GM21423 (cell line): ENCODE data around the gene KDM8.

ENCODE experiments used
- ATAC-seq: cut with Tn5 transposase; IDR thresholded peaks from one replicate; pipeline ENCODE4 v1.9.1; 2021; ENCODE audit warnings: mild to moderate bottlenecking, moderate library complexity; ENCODE audit not compliant: unreplicated experiment

Gene KDM8

DNA sequence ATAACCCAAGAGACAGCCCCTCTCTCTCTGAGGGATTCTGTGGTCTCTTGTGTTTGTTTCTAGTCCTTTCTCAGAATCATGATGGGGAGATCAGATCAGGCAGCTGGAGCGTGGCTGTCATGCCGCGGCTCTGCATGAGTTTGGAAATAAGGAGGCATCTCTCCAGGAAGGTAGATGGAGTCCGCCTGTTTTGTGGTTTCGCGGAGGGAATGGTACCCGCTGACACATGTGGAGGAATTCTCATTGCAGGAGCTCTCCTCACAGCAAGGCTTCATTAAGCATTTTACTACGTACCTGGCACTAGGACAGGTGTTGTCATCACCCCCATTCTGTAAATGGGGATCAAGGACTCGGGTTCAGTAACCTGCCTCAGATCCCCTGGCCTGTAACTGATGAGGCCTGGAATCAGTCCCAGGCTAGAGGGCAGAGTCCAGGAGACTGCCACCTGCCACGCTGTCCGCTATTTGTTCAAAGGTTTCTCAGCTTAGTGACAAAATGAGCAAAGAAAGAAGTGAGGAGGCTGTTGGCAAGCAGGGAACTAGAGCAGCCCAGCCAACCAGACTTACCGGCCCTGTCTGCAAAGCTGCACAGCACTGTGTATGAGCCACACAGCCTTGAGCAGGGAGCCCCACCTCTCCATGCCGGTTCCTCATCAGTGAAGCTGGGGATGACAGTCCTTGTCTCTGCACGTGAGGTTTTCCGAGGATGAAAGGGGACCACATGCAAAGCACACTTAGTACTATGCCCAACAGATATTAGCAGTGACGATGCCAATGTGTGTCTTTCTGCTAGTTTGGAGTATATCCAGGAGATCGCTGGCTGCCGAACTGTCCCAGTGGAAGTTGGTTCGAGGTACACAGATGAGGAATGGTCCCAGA is 11.0 kb downstream of the KDM8 start:
- ATAC-seq: no peak

DNA sequence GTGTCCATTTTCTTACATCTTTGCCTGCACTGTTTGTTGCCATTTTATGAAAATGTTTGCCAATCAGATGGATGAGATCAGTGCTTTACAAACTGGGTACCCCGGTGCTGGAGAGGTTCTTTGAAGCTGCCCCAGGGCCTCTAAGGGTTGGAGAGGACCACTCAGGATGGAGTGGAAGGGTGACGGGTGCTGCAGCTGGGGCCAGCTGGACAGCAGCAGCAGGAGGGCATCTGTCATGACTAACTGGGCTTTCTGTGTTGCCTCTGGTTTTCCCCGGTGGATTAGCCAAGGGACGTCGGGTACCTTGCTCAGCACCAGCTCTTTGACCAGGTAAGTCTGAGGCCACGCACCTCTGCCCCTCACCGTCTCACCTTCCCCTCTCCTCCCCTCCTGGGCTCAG is 12.3 kb downstream of the KDM8 start:
- no peak for ATAC-seq

DNA sequence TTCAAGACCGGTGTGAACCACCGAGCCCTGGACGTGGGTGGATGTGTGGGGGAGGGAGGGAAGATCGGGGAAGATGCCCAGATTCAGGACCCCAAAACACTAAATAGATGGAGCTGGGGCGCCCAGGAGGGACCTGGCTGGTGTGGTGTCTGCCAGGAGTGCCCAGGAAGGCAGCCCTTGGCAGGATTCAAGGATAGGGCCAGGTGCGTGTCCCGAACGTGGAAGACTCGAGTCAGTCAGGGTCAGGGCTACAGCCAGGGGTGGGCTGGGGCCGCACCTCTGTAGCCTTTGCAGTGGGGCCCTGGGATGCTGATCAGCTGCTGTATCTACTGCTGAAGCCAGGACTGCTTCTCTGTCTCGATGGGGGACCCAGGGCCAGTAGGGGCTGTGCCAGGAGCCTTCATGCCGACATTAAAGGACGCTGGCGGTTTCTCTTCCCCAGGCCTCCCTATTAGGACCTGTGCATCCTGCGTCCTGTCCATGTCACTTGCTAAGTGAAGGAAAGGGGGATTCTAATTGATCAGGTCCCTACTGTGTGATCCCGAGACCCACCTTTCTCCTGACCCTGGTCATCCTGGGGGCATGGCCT is 13.1 kb downstream of the KDM8 start:
- ATAC-seq: no peak

- no peak for ATAC-seq
These were observed 13.9 kb downstream of the KDM8 start for GRCh38 chr16:27217256-27217655.

- no peak for ATAC-seq
These were observed 15.4 kb downstream of the KDM8 start for GRCh38 chr16:27218756-27219155.

GRCh38 chr16:27219161-27219560 is 15.8 kb downstream of the KDM8 start:
- ATAC-seq: no peak

- no peak for ATAC-seq
These were observed 16.8 kb downstream of the KDM8 start for GRCh38 chr16:27220120-27220519.

- ATAC-seq: no peak
These were observed 17.2 kb downstream of the KDM8 start for GRCh38 chr16:27220527-27220926.

DNA sequence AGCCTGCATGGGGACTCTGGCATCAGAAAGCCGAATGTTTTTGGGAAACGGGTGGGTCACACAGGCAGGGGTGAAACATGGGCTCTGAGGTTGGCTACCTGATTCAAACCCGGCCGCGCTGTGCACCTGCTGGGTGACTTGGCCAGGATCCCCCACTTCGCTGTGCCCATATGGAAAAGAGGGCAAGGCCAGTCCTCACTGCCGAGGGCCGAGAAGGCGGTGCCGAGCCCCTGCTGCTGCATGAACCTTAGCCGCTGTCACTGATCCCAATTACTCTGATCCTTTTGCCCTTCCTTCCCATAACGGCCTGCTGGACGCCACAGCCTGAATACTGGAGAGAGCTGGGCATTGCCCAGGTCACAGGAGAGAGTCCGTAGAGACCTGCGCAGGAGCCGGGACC is 17.7 kb downstream of the KDM8 start:
- no peak for ATAC-seq

DNA sequence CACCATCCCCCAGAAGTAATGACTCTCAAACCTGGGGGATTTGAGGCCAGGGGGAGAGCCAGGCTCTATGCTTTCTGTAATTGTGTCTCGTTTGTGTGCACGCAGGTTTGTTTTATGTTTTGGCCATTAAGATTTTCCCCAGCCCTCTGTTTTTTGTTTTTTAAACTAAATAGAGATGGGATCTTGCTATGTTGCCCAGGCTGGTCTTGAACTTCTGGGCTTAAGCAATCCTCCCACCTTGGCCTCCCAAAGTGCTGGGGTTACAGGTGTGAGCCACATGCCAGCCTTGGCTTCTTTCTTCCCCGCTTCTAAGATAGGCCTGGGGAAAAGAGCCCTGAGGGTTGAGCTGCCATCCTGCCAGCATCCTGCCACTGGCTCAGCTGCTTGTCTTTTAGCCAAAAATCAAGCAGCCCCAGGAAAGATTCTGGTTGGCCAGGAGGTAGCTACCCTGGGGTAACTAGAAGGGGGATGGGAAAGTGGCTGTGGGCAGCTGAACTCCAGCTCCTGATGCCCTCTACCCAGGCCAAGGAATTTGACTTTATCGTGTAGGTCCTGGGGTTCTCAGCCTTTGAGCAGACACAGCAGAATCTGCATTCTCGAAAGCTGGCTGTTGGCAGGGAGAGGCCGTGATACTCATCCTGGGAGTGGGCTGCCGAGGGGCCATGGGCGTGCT is 18.4 kb downstream of the KDM8 start:
- ATAC-seq: no peak

DNA sequence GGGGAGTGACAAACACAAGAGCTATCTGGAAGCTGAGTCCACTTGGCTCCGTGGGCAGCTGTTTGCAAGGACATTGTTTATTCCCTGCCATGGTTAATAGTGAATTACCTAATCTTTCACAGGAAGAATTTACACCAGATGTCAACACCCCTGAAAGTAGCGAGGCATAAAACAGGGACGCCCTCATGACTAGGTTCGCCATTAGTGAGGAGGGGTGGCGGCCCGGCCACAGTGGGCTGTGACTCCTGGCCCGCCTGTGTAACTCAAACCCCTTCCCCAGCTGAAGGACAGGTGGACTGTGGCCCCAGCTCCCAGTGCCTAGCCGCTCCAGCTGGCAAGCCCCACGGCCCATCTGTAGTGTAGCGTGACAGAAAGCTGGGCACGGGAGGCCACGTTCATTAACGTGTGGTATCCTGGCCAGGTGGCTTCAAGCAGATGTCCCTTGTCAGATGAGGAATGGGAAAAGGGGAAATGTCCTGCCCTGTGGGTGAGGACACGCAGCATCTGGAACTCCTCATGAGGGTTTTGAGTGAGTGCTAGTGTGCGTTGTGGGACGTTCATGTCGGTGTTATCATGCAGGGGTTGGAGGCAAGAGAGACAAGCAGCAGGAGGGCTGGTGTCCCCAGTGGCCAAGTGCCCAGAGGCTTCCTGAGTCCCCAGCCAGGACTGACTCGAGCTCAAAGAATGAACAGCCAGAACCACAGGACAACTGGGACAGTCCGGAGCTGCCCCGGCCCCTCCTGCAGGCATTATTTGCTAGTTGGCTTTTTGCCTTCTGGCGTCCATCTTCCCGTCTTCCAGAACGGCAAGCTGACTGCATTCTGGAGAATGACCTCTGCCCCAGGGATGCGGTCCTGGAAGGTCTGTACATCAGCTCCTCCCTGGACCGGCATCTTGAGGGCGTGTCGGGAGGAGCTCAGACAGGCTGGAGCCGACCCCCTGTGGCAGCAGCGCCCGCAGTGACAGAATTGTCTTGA is 19.2 kb downstream of the KDM8 start:
- no peak for ATAC-seq

DNA sequence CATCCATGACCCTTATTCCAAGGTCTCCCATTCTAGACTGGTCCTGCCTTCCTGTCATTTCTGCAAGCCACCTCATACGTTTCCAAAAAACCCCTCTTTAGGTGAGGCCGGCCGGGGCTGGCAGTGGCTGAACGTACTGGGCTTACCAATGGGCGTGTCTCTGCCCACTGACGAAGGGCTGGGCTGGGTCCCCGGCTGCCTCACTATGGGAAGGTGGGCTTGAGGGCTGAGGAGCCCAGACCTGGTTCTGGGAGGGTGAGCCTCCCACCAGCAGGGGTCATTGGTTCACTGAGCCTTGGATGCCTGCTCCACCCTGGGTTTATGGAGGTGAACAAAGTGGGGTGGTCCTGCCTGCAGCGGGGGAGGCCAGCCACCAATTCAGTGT is 19.9 kb downstream of the KDM8 start:
- ATAC-seq: no peak

- ATAC-seq: no peak
These were observed 20.4 kb downstream of the KDM8 start for GRCh38 chr16:27223701-27224100.

DNA sequence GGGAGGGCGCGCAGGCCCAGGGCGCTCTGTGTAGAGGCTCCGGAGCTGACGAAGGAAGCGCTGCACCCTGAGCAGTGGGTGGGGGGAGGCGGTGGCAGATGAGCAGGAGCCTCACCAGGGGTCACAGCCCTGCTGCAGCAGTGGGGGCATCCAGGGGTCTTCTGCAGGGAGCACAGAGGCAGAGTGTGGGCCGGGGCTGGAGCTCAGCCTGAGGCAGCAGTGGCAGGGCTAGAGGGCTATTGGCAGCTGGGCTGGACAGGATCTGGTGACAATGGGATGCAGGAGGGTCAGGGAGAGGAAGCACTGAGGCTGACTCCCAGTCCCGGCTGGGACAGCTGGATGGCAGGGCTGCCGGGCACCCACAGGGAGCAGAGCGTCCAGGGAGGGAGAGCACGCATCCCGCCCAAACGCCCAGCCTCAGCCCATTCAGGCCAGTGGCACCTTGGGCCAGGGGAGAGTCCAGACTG is 21.0 kb downstream of the KDM8 start:
- ATAC-seq: no peak

DNA sequence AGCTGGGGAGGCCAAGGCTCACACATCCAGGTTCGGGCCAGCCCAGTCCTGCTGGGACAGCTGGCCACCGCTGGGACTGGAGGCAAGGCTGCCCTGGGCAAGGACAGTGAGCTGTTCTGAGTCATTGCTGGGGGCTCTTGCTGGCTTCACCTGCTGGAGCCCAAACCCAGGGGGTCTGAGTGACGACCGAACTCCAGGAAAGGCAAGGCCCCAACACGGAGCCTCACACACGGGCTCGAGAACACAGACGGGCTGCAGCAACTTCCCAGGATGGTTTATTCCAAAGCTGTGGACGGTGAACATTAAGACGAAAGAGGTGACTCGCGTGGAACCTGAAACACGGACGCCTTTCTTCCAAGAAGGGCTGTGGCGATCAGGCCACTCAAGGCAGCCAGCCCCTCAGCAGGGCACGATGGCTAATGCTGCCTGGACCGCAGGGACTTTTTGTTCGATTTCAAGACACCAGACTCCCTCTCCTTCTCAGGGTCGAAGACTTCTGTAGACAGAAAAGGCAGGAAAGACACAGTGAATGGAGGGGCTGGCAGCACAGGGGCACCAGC is 21.5 kb downstream of the KDM8 start:
- no peak for ATAC-seq

- no peak for ATAC-seq
These were observed 22.4 kb downstream of the KDM8 start for GRCh38 chr16:27225536-27226360.

DNA sequence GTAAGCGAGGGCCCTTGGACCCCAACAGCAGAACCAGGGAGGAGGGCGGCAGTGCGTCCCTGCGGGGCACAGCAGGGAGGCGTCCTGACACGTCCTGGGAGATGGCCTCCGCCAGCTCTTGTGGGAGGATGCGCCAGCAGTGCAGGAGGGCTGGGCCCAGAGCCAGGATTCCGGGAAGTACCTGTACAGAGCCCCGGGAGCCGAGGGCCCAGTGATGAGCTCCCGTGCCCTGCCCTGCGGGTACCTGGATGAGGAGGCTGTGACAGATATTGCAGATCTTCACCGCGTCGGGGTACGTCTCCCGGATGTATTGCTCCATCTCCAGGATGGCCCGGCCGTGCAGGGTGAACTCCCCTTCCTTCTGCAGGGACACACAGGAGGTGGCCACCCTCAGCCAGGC is 23.1 kb downstream of the KDM8 start:
- ATAC-seq: no peak

GRCh38 chr16:27226976-27227705 is 23.8 kb downstream of the KDM8 start:
- ATAC-seq: no peak

- ATAC-seq: no peak
These were observed 24.7 kb downstream of the KDM8 start for GRCh38 chr16:27228045-27228444.
